GM18511 (cell line): Measurements from ENCODE around the gene DUSP15.
A peak's percentile ranks its signal among the peaks of the same experiment; 100 is the strongest.

Source experiments
- ATAC-seq: cut with Tn5 transposase; IDR thresholded peaks from one replicate; pipeline ENCODE4 v1.9.1; 2021; ENCODE audit warnings: mild to moderate bottlenecking, moderate library complexity; ENCODE audit not compliant: unreplicated experiment

Gene DUSP15

DNA sequence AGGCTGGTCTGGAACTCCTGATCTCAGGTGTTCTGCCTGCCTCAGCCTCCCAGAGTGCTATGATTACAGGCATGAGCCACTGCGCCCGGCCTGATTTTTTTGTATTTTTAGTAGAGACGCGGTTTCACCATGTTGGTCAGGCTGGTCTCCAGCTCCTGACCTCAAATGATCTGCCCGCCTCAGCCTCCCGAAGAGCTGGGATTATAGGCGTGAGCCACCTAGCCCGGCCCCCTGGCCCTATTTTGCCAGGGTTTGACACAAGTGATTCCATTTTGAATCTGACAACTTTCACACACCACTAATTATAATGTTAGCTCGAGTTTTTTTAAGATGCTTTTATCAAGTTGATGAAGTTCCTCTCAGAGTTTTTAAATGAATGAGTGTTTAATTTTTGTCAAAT, 25.7 kb upstream of the DUSP15 start:
- no peak for ATAC-seq

DNA sequence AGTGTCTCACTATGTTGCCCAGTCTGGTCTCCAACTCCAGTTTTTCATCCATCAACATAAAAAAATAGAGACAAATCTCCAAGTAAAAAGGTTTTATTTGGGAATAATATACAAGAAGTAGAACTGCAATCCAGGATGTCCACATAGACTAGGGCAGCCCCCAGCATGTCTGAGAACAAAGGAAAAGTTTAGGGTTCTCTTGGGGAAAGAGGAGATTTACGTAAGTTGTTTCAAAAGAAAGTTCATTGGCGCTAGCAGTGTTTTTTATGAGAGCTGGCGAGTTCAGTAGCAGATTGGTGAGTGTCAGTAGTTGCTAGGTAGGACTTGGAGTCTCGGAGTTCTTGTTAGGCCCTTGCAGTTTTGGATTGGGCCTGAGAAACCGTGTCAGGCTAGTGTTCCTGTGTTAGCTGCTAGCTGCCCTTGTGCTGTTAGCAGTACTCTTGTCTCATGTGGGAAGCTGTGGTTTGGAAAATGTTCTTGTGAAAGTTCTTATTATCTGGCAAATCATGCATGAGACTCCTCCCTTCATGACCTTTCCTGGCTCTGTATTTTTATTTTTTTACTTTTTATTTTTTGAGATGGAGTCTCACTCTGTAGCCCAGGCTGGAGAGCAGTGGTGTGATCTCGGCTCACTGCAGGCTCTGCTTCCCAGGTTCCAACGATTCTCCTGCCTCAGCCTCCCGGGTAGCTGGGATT, 24.8 kb upstream of the DUSP15 start:
- ATAC-seq = peak; percentile 99

DNA sequence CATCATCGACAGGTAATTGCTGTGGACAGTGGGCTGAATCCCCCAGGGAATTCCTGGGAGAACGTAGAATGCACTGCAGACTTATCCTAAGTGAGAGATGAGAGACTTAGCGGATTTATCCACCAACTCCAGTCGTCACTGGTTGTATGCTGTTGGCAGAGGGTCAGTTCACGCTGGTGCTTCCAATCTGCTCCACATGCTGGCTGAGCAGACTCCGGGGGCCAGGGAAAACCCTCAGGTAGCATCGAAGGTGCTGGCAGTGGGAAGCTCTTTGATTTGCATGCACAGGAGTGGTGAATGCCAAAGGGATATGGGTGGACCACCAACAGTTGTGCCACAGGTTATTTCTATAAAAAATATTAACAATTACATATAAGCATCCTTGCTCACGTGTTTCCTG, 20.3 kb upstream of the DUSP15 start:
- ATAC-seq = no peak

DNA sequence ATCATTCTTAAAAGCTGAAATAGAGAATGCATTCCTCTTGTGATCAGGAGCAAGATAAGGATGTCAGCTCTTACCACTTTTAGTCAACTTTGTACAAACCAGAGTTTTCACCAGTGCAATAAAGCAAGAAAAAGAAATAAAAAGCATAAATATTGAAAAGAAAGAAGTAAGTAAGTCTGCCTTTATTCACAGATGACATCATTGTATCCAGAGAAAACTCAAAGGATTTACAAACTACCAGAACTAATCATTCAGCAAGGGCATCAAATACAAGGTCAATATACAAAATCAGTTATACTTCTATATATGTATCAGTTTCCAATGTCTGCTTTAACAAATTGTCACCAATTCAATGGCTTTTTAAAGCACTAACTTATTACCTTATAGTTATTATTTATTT, 13.5 kb upstream of the DUSP15 start:
- no peak for ATAC-seq

DNA sequence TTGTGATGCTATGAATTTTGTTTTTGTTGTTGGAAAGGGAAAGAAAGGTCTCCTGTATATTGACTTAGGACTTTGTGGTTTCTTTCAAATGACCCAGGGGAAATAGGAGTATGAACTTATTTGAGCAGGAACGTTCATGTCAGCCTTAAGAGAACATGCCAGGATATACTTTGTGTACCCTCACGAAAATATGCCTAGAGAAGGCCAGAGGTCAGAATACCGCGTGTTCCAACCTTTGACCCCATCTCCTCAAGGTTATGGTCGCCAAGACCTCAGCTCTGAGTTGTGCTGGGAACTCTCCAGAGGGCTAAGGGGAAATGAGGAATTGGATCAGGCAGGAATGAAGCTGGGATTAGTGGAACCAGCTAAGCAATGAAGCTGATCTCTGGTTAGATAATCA, 11.6 kb upstream of the DUSP15 start:
- ATAC-seq = no peak

DNA sequence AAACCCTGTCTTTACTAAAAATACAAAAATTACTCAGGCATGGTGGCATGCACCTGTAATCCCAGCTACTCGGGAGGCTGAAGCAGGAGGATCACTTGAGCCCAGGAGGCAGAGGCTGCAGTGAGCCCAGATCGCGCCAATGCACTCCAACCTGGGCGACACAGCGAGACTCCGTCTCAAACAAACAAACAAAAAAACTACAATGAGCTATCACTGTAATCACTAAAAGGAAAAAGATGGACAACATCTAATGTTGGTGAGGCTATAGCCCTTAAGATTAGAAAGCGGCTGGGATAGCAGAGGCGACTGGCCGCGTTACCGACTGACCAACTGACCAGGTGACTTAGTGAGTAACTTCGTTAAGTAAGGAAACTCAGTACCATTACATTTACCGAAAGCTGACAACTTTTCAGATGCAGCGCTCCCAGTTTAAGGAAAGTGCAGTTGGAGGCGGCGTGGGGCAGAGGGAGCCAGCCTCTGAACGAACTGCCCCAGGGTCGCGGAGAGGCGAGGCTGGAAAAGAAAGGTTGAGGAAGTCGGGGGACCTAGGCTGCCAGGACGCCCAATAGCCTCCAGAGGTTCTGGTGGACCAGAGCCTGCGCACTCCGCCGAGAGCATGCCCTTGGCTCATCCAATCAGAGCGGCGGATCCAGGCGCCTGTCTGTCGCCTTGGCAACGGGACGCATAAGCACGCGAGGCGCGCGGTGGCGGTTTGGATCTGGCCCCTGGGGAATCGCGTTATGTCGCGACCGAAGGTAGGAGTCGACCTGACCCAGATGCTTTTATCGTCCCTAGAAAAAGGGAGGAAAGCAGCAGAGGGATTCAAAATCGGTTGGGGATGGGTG, 9.0 kb upstream of the DUSP15 start:
- ATAC-seq = peak; percentile 89

DNA sequence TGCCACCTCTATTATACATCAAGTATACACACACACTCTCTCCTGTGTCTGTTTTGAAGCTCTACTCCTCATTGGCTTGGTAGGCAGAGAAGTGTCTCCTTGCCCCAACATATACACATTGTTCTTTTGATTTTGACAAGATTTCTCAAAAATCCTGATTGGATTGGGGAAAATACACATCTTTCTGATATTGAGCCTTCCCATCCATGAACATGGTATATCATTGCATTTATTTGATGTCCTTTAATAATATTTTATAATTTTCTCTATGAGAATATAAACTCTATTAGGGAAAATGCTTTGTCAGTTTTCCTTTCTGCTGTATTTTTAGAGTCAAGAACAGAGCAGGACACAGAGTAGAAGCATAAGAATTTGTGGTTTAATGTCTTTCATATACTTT, 7.4 kb upstream of the DUSP15 start:
- no peak for ATAC-seq

DNA sequence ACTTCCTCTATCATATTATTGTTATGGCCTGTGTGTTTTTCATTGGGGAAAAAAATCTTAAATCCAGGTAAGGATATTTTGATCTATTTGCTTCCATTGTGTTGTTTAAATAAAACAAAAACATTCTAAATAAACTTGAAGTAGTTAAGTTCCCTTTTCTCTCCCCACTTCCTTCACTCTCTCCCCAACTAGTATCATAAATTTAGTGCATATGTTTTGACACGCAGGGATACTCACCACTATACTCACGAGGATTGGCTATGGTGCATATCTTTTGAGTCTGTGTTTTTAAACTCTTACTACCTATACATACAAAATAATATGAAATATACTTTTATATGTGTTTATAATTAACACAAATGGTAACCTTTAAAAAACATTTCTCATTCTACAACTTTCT, 5.3 kb upstream of the DUSP15 start:
- no peak for ATAC-seq

DNA sequence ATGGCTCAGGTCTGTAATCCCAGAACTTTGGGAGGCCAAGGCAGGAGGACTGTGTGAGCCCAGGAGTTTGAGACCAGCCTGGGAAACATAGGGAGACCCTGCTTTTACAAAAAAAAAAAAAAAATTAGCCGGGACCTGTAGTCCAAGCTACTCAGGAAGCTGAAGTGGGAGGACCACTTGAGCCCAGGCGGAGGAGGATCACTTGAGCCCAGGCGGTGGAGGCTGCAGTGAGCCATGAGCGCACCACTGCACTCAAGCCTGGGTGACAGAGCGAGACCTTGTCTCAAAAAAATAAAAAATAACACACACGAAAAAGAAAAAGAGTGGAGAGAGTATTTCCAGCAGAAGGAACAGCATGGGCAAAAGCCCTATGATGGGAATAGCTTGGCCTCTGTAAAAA, 2.1 kb upstream of the DUSP15 start:
- no peak for ATAC-seq

DNA sequence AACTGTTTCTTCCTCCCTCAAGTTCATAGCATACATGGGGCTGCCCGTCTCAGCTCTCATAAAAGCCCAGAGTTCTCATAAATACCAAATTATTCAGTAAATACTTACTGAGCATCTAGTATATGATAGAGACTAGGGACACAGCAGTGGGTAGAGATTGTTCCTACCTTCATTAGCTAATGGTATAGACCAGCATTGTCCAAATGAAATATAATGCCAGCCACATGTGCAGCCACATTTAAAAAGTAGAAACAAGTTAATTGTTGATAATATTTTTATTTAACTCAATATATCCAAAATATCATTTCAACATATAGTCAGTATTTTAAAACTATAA, 1.3 kb upstream of the DUSP15 start:
- no peak for ATAC-seq

DNA sequence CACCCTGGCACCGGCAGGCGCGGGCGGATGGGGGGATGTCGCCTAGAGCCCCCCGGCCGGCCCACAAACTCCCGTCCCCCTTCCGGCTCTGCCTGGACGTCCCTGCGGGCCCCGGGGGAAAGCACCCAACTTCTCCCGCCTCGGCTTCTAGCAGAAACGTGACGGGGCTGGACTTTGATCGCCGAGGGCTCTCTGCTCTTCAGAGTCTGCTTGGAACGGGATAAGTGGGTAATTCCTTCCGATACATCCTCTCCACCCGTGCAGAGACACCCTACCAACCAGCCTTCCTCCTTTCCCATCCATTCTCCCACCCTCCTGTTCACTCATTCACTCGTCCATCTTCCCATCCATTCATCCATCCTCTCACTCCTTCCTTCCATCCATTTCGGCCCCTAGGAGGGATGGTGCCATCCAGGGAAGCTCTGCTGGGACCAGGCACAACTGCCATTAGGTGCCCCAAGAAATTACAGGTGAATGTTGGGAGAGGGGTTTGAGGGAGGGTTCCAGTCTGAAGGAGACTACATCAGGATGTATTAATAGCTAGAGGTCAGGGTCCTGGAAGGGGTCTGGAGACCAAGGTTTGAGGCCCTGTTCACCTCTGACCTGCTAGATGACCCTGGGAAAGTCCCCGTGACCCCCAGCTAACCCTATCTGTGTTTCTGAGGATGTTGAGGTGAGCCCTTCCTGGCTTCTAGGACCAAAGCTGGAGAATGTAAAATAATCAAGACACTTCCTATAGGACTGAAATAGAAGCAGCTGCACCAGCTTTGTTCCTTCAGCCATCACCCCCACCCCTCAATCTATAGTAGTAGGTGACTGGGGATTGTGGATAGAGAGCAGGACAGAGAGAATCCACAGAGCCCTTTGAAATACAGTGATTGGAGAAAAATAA, 645 bp upstream of the DUSP15 start:
- no peak for ATAC-seq

DNA sequence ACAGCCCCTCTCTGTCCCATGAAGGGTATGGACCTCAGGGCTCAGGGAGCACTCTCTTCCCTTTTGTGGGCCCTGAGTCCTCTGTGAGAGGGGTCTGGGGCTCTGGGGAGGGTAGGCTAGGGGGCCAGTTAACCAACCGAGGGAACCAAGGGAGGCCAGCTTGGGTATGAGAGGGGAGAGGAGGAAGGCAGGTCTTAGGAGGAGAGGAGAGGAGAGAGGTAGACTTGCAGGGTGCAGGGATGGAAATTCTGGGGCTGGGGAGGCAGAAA, 720 bp downstream of the DUSP15 start:
- ATAC-seq = no peak

DNA sequence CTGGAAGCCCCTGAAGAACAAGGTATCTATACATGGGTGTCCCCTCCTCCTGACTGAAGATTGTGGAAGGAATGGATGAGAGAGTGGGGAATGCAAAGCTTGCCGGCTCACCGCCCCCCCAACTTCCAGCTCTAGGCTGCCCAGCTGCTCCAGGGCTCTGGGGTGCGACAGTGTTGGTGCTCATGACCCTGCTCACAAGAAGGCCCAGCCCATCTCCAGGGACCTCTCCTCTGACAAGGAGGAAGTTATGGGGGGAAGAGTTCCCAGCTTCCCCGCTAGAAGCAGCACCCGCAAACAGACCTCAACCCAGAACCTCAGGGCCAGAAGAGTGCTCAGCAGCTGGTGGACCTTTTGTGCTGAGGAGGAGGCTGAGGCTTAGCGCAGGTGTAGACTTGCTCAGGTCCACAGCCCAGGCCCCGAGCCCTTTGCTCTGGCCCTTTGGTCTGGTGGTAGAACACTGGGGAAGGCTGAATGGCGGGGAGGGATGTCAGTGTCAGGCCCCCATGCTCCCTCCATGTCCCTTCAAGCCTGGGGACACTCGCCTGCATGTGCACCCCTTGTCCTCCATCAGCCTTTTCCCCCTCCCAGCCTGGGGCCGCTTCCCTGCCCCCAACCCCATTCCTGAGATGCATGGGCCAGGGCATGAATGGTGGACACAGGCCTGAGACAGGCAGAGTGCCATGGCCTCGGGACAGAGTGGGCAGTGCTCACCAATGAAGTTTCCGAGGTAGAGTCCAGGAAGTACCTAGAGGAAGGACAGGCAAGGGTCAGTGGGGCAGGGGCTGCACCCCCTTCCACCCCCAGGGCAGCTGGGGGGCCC, 1.3 kb downstream of the DUSP15 start:
- no peak for ATAC-seq

DNA sequence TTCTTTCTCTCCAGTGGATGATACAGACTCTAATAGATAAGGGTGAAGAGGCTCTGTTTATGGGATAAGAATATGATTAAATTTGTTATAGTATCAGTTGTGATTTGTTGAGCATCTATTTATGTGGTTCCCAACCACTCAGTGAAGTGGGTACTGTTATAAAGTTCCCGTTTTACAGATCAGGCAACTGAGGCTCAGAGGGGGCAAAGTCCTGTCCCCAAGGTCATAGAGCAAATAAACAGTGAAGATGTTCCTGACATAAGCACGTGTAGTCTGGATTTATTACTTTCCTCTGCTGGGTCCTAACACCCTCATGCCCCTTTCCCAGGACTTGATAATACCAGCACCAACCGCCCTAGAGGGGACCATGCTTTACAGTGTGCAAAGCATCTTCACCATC, 4.1 kb downstream of the DUSP15 start:
- ATAC-seq = no peak

DNA sequence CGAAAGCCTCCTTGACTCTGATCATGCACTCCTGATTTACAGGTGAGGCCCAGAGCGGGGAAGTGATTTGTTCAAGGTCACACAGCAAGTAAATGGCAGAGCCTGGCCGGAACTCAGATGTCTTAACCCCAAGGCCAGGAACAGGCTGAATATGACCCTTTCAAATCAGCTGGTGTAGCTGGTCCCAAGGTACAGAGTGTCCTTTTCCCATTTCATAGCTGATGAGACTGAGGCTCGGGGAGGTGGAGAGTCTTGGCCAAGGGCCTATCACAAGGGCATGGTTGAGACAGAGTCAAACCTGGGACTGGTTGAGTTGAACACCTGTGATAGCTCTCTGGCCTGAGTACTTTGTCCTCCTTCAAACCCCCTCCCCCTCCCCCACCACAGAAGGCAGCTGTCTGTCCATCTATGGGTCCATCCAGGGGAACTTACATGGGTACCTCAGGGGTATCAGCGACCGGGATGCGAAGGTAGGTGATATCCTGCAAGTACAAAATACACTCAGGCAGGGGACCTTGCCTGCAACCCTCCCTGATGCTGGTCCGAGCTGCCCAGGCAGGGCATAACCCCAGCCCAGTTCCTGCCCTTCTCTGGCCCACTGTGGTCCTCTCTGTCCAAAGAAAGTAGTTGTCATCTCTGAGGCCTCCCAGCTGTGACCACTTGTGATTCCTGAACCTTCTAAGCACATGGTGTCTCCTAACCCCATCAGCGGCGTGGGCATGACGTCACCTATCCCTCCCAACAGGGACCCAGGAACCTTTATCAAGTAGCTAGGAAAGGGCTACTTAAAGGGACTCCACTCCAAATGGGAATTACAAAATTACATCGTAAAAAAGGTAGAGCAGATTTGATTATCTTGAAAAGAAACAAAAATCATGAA, 5.6 kb downstream of the DUSP15 start:
- ATAC-seq = no peak

DNA sequence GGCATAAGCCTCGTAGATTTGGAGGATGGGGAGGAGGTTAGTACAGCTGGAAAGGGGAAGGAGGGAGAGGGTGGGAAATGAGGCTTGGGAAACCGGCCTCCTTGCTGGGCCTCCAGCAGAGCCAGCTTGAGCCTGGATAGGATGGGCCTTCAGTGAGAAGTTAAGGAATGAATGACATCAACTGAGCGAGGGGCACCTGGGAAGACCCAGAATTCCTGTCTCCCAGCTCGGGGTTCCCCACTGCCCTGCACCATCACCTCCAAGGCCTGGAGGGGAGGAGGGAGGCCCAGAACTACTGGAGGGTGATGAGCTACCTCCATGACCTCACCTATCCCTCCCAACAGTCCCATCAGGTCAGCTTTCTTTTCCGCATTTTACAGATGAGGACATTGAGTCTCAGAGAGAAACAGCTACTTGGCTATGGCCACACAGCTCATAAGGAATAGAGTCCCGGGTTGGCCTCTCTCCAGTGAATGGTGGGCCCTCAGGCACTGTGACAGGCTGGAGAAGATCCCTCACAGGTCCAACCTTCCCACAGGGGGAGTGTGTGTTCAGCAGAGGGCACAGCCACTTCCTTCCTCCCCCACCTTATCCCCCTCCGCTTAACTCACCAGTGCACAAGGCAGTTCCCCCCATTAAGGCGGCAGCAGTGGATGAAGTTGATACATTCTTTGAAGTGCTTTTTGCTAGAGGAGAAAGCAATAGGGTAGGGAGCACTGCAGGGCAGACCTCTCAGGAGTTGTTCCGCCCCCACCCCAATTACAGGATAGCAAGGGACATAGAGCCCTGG, 6.8 kb downstream of the DUSP15 start:
- ATAC-seq = no peak

DNA sequence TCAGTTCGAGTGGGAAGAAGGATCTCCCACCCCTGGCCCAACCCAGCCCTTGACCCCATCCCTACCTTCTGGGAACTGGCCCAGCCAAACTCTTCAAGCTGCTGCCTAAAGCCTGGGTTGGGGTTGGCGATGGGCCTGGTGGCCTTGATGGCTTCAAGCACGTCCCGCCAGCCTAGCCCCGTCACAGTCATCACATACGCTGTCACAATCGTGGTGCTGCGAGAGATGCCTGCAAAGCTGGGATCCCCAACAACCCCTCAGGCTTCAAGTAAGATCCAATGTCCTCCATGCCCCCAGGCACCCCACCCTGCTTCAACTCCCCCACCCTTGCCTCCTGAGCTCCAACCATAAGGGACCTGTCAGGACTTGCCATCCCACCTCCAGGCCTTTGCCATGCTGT, 7.8 kb downstream of the DUSP15 start:
- ATAC-seq = no peak

DNA sequence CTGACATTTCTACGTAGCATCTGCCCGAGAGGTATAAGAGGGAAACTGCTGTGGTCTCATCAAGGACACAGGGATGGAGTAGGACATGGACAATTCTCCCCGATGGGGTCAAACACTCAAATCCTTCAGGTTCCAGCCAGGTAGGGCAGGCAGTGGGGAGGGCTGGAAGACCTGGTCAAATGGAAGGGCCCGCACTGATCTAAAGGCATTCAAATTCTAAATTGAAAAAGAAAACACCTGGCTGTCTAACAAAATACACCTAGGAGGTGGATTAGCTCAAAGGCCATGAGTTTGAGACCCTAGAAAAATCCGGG, 8.2 kb downstream of the DUSP15 start:
- no peak for ATAC-seq

DNA sequence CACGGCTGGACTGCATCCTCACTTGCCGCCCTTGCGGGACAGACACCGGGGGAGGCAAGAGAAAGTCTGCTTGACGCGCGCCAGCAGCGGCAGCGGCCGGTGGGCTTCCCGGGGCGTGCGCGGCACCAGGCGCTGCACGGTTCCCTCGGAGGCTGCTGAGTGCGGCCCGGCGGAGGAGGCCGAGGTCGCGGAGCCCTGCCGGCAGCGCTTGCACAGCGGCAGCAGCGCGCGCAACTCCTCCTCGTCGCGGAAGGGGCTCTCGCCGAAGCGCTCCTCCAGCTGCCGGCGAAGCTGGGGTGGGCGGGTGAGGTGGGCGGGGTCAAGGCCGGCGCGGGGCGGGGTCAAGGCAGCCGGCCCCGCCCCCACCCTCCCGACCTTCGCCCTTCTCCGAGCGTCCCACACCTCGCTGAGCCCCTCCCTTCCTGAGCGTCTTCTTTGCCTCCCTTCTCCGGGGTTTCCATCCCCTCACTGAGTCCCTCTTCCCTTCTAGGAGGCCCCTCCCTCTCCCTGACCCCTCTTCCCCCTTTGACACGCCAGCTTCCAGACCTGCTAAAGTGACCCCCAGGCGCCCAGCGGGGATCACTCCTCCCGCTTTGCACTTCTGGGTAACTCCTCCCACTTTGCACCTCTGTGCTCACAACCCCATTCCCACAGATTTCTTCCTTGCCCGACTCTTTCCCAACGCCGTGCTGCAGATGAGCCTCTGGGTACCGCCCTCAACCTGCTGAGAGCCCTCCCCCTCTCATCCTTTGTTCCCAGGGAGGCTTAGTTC, 8.8 kb downstream of the DUSP15 start:
- peak; percentile 66 for ATAC-seq
